Caco-2 (cell line): ENCODE results near the gene OR10G2. TPM values are rescaled to one million over a fixed set of nuclear protein-coding genes. Genes with fewer than 3 reads are reported as not detected.

Experiments
- Bru-seq: library from RNA; stranded (reverse); fragments of 400-500 nt; gene quantifications from one replicate; lab custom pipeline; 2021; lab: Mats Ljungman, UMichigan
- BruChase-seq, 2 experiments: library from RNA; stranded (reverse); fragments of 400-500 nt; gene quantifications; one replicate each; lab custom pipeline; 2021; lab: Mats Ljungman, UMichigan
- BruUV-seq: library from RNA; stranded (reverse); fragments of 400-500 nt; replicated peaks from 2 replicates; lab custom pipeline; 2021; lab: Mats Ljungman, UMichigan
- CTCF ChIA-PET: fragments of 300-600 bp; sonication (Branson Sonifier 250); formaldehyde crosslinking; loops from one replicate; lab custom pipeline; 2022; ENCODE audit warnings: antibody characterized with exemption; lab: Charles Lee
- POLR2A ChIA-PET: fragments of 300-600 bp; sonication (Branson Sonifier 250); formaldehyde crosslinking; loops from one replicate; lab custom pipeline; 2022; ENCODE audit warnings: antibody characterized with exemption; lab: Charles Lee
- DNase-seq, 2 experiments: peaks; one replicate each; pipeline versions ENCODE4 v3.0.0 to v3.0.0-alpha.2; 2020 to 2022
- H3K27me3 ChIP-seq: replicated peaks from 2 replicates; pipeline ENCODE4 v1.6.0; 2011; ENCODE audit warnings: low read length; ENCODE audit not compliant: control insufficient read depth, insufficient read depth
- H3K36me3 ChIP-seq: 2 replicates; pipeline ENCODE4 v1.5.1; 2011; ENCODE audit warnings: low read length; ENCODE audit not compliant: control insufficient read depth, insufficient read depth
- H3K4me1 ChIP-seq: fragments of 250-450 bp; sonication (Bioruptor Pico); 2 replicates; pipeline ENCODE4 v1.5.1; 2020; ENCODE audit warnings: mild to moderate bottlenecking
- H3K4me3 ChIP-seq: 2 replicates; pipeline ENCODE4 v1.5.1; 2011; ENCODE audit warnings: low read depth, mild to moderate bottlenecking, control low read depth, low read length
- H3K9me3 ChIP-seq: fragments of 250-450 bp; sonication (Bioruptor Pico); 2 replicates; pipeline ENCODE4 v1.5.1; 2020; ENCODE audit warnings: mild to moderate bottlenecking, moderate library complexity
- H3K27ac Mint-ChIP-seq: one replicate; pipeline ENCODE4 v1.8.0; 2022; ENCODE audit warnings: mixed read lengths; ENCODE audit not compliant: unreplicated experiment
- H3K27me3 Mint-ChIP-seq: one replicate; pipeline ENCODE4 v1.8.0; 2022; ENCODE audit warnings: mixed read lengths; ENCODE audit not compliant: insufficient read depth, unreplicated experiment
- H3K36me3 Mint-ChIP-seq: one replicate; pipeline ENCODE4 v1.8.0; 2022; ENCODE audit warnings: mild to moderate bottlenecking, mixed read lengths; ENCODE audit not compliant: insufficient read depth, unreplicated experiment
- H3K4me1 Mint-ChIP-seq: one replicate; pipeline ENCODE4 v1.8.0; 2022; ENCODE audit warnings: low read depth, mixed read lengths; ENCODE audit not compliant: unreplicated experiment
- H3K4me3 Mint-ChIP-seq: one replicate; pipeline ENCODE4 v1.8.0; 2022; ENCODE audit warnings: mild to moderate bottlenecking, moderate library complexity, mixed read lengths; ENCODE audit not compliant: unreplicated experiment
- H3K9me3 Mint-ChIP-seq: one replicate; pipeline ENCODE4 v1.8.0; 2022; ENCODE audit warnings: mixed read lengths; ENCODE audit not compliant: unreplicated experiment
- CTCF ChIP-seq, 2 experiments: fragments of 200-600 bp in 1 of 2; IDR thresholded peaks; 1 replicate in 1 of 2; 2 replicates in 1 of 2; pipeline versions ENCODE4 v1.5.1 to v1.8.0; 2011 to 2022; ENCODE audit warnings: antibody characterized with exemption in 1 of 2, control low read depth in 1 of 2, inconsistent platforms in 1 of 2, low read depth in 1 of 2, low read length in 1 of 2, mild to moderate bottlenecking in 1 of 2, moderate library complexity in 1 of 2; ENCODE audit not compliant: insufficient read depth in 1 of 2, severe bottlenecking in 1 of 2, unreplicated experiment in 1 of 2
- intact Hi-C: fragments of 100-400 bp; cut with micrococcal nuclease; formaldehyde crosslinking; loops from one replicate; pipeline ENCODE4 v1.10.0; 2022; ENCODE audit not compliant: unreplicated experiment
- long read RNA-seq: library from polyadenylated mRNA; stranded (forward); transcript quantifications from one replicate; pipeline ENCODE4 v2.0.0, GENCODE V29; 2022
- total RNA-seq: library from RNA; stranded (reverse); gene quantifications from 2 replicates; pipeline ENCODE4 v1.2.3, GENCODE V29; 2022

OR10G2 gene
- total RNA-seq: not detected in 2 replicates
- Bru-seq, nascent RNA: not detected
- not detected for BruChase-seq, experiment 1, labeled RNA remaining after a 2-hour chase
- not detected for BruChase-seq, experiment 2, labeled RNA remaining after a 6-hour chase
- long read RNA-seq: 0 reads

DNA sequence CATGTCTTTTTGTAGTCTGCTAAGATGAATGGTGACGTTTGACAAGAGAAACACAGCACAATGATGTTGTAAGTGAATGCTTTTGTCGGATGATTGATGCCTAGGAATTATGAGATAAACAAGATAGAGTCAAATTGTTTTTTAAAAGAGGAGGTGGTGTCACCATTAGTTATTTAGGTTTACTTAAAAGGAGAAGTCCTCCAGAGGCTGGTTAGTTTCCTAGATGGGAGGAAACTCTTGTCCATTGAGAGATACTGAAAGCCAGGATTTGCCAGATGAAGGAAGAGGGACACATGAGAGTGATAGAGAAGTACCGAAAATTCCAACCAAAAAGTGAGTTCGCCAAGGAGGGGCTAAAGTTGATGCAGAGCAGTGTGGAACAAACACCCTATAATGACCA, at the start of gene OR10G2:
TSS of gene OR10G2 (minus strand) at position 101 of the 400 bp plus-strand sequence. CDS start at position 3, 98 bp downstream.
- Histone ChIP-seq H3K4me3 (no peak within 1 kb of the TSS), H3K36me3 (no peaks in the 10 kb centered on the region), H3K4me1 (no peaks in the 10 kb centered on the region), H3K27me3 (no peaks in the 10 kb centered on the region), H3K9me3 (no peaks in the 10 kb centered on the region)
- Mint-ChIP-seq H3K36me3 (no peaks in the 10 kb centered on the region), H3K27ac (no peak within 1 kb of the TSS), H3K4me3 (no peak within 1 kb of the TSS), H3K9me3 (no peaks in the 10 kb centered on the region), H3K4me1 (no peaks in the 10 kb centered on the region), H3K27me3 (no peaks in the 10 kb centered on the region)
- POLR2A ChIA-PET: no interaction called here
- CTCF ChIA-PET: no interaction called here
- no peak for TF ChIP-seq CTCF (IDR thresholded peaks at IDR 0.05; ENCODE audit: insufficient read depth in 1 of 2, low read depth in 1 of 2, low read length in 1 of 2, severe bottlenecking in 1 of 2, unreplicated experiment in 1 of 2)
- no peak for DNase-seq
- intact Hi-C loops: no loop called here
- BruUV-seq: no TSS peak

- ChIA-PET CTCF (no interaction called here), POLR2A (no interaction called here)
- no peaks in the 10 kb centered on the region for H3K27me3 ChIP-seq
- Mint-ChIP-seq H3K27me3 (no peaks in the 10 kb centered on the region), H3K27ac (no peak overlapping the region), H3K36me3 (no peaks in the 10 kb centered on the region), H3K9me3 (peaks cover 14% of the 10 kb centered on the region), H3K4me3 (no peak overlapping the region), H3K4me1 (peaks cover 12% of the 10 kb centered on the region)
- no peak overlapping the region for H3K4me3 ChIP-seq
- no TSS peak for BruUV-seq
- H3K4me1 ChIP-seq: no peaks in the 10 kb centered on the region
- intact Hi-C loops: no loop called here
- TF ChIP-seq CTCF (IDR thresholded peaks at IDR 0.05; ENCODE audit: insufficient read depth in 1 of 2, low read depth in 1 of 2, low read length in 1 of 2, severe bottlenecking in 1 of 2, unreplicated experiment in 1 of 2): no peak
- H3K9me3 ChIP-seq: peaks cover 8% of the 10 kb centered on the region
- H3K36me3 ChIP-seq: no peaks in the 10 kb centered on the region
- no peak for DNase-seq
Measured at GRCh38 chr14:21680072-21680471, 45.3 kb upstream of the OR10G2 start.

- POLR2A ChIA-PET: no interaction called here
Measured at GRCh38 chr14:21675566-21675965, 40.8 kb upstream of the OR10G2 start.

More at GRCh38 chr14:21675566-21675965, 40.8 kb upstream of the OR10G2 start:
- intact Hi-C loops: no loop called here
- Histone ChIP-seq H3K36me3 (no peaks in the 10 kb centered on the region), H3K4me1 (no peaks in the 10 kb centered on the region), H3K27me3 (no peaks in the 10 kb centered on the region), H3K9me3 (peaks cover 10% of the 10 kb centered on the region), H3K4me3 (no peak overlapping the region)
- DNase-seq: no peak
- Mint-ChIP-seq H3K27me3 (no peaks in the 10 kb centered on the region), H3K36me3 (no peaks in the 10 kb centered on the region), H3K9me3 (peaks cover 22% of the 10 kb centered on the region), H3K4me1 (no peaks in the 10 kb centered on the region), H3K27ac (no peak overlapping the region), H3K4me3 (no peak overlapping the region)
- CTCF ChIA-PET: no interaction called here
- BruUV-seq: no TSS peak
- no peak for TF ChIP-seq CTCF (IDR thresholded peaks at IDR 0.05; ENCODE audit: insufficient read depth in 1 of 2, low read depth in 1 of 2, low read length in 1 of 2, severe bottlenecking in 1 of 2, unreplicated experiment in 1 of 2)
